Thymus (tissue), 11 donors: ENCODE results near the gene SH3GL3. TPM values are rescaled to one million over a fixed set of nuclear protein-coding genes. Genes with fewer than 3 reads are reported as not detected.

Source experiments
- DNase-seq, 9 donors: peaks; one replicate each; pipeline ENCODE4 v3.0.0-alpha.2; 2013; ENCODE audit warnings: low spot score in 9 of 9, low read depth in 6 of 9, missing footprints in 1 of 9
- H3K27ac ChIP-seq, 2 donors: one replicate each; pipeline ENCODE4 v1.5.1; 2013; ENCODE audit warnings: control low read depth in 1 of 2, low read depth in 1 of 2, low read length in 1 of 2, mild to moderate bottlenecking in 1 of 2, moderate library complexity in 1 of 2
- H3K27me3 ChIP-seq, 2 donors: one replicate each; pipeline ENCODE4 v1.5.1; 2013; ENCODE audit warnings: low read length in 1 of 2; ENCODE audit not compliant: control insufficient read depth in 2 of 2, insufficient read depth in 1 of 2
- H3K36me3 ChIP-seq, 2 donors: one replicate each; pipeline ENCODE4 v1.5.1; 2013; ENCODE audit warnings: low read length in 1 of 2, mild to moderate bottlenecking in 1 of 2, moderate library complexity in 1 of 2; ENCODE audit not compliant: control insufficient read depth in 2 of 2, insufficient read depth in 2 of 2
- H3K4me1 ChIP-seq, 2 donors: one replicate each; pipeline ENCODE4 v1.5.1; 2013; ENCODE audit warnings: low read length in 2 of 2; ENCODE audit not compliant: control insufficient read depth in 2 of 2, insufficient read depth in 2 of 2
- H3K4me3 ChIP-seq, 2 donors: one replicate each; pipeline ENCODE4 v1.5.1; 2013; ENCODE audit warnings: low read length in 2 of 2, control low read depth in 1 of 2, mild to moderate bottlenecking in 1 of 2
- H3K9me3 ChIP-seq, 2 donors: one replicate each; pipeline ENCODE4 v1.5.1; 2013; ENCODE audit warnings: low read length in 1 of 2, mild to moderate bottlenecking in 1 of 2; ENCODE audit not compliant: control insufficient read depth in 2 of 2, insufficient read depth in 1 of 2
- WGBS: extraction: QIAGEN DNeasy Blood & Tissue Kit; methylation state at CpG from one replicate; pipeline ENCODE4 v1.1.7; 2013; 5-methylcytosine and 5-hydroxymethylcytosine counted together
- polyA plus RNA-seq: library from polyadenylated mRNA; stranded (reverse); fragments of 200-250 nt; gene quantifications from one replicate; pipeline ENCODE4 v1.2.3, GENCODE V29; 2013
- total RNA-seq: library from RNA; stranded (reverse); fragments of 120-200 nt; gene quantifications from one replicate; pipeline ENCODE4 v1.2.4, GENCODE V29; 2013
- donor health status: healthy.

The SH3GL3 gene
- total and polyA plus RNA-seq, 2 donors = 2.2 to 3.3 TPM

DNA sequence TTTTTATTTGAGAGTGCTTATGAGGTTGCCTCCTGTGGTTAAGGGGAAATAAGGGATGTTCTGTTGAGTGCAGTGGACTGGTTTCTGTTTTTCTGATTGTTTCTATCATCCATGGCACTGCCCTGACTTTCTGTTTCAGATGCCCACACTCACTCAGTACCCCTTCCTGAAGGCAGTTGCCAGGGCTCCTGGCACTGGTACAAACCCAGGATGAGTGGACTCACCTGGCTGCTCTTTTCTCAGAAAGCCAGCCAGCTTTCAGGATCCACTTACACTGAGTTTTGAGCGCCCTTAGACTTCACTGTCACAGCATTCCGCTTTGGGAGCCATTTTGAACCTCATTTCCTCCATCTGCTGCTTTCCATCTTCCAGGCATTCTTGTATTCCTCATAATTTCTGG, 150.9 kb downstream of the SH3GL3 start:
- no peak for DNase-seq
- no peak overlapping the region for H3K27ac ChIP-seq
- no peaks in the 10 kb centered on the region for H3K4me1 ChIP-seq
- H3K27me3 ChIP-seq = no peaks in the 10 kb centered on the region
- no peaks in the 10 kb centered on the region for H3K9me3 ChIP-seq
- no peak overlapping the region for H3K4me3 ChIP-seq
- H3K36me3 ChIP-seq = no peaks in the 10 kb centered on the region
- 95% methylated on average over 2 of the region's 2 CpGs for WGBS

DNA sequence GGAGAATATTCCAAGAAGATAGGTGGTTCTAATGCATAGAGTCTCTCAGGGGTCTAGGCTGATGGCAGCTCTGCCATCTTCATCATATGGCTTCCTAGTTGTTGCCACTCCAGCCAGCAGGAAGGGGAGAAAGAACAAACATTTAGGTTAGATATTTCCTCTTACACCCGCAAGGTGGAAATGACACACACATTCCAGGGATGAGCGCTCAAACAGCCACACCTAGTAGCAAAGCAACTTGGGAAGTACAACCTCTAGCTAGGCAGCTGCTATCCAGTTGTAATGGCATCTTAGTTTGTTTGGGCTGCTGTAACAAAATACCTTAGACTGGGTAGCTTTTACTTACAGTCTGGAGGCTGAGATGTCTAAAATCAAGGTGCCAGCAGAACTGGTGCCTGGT, 154.9 kb downstream of the SH3GL3 start:
- Histone ChIP-seq H3K9me3 (no peaks in the 10 kb centered on the region), H3K4me1 (no peaks in the 10 kb centered on the region), H3K36me3 (no peaks in the 10 kb centered on the region), H3K27me3 (no peaks in the 10 kb centered on the region), H3K27ac (no peak overlapping the region), H3K4me3 (no peak overlapping the region)
- 100% methylated on average over 2 of the region's 2 CpGs for WGBS
- DNase-seq = no peak

DNA sequence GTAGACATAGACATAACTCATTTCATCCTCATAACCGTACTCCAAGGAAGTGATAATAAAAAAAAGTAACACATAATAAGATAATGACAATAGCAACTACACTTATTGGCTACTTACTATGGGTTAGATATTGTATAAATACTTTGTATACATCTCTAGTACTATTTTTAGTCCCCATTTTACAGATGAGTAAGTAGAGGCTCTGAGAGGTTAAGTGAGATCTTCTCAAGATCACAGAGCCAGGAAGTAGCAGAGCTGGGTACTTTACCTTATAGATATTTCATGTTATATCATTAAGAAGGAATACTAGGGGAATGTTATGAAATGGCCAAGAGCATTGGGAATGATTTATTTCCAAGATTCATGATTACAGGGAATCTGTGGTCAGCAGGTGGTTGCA, 157.4 kb downstream of the SH3GL3 start:
- no peaks in the 10 kb centered on the region for H3K36me3 ChIP-seq
- H3K4me1 ChIP-seq = no peaks in the 10 kb centered on the region
- no peak overlapping the region for H3K27ac ChIP-seq
- no peak overlapping the region for H3K4me3 ChIP-seq
- 99% methylated on average over 1 of the region's 1 CpG for WGBS
- H3K27me3 ChIP-seq = no peaks in the 10 kb centered on the region
- no peak for DNase-seq
- H3K9me3 ChIP-seq = no peaks in the 10 kb centered on the region

DNA sequence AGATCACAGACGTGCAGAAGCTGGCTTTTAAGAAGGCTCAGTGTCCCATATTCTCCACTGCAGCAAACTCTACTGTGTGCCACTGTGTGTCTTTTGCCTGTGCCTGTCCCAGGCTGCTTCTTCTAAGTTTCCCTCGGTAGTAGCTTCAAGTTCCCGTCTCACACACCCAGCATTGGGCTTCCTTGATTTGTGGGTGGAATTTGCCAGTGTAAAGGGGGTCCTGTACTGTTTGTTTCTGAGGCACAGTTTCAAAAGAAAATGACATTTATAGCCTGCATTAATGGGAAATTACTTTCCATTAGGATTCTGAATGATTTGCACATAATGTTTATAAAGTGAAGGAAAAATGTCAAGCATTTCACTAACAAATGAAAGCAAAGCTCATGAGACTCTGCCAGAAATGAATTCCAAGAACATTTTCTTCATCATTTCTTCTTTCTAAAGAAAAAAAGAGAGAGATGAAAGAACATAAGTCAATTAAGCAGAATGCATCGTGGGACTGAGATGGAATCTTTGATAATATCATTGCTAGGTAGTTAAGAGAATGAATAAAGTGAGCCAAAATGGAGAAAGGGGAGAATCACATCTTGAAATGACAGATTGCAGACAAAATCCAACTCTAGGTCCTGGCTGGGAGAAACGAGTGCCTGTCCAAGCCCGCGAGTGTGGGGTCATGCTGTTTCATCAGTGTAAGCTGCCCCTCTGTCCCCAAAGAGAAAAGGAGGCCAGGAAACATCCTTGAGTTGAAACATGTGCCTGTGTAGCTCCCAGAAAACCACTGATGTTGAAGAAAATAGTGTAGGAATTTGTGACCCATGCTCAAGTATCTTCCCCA, 158.2 kb downstream of the SH3GL3 start:
- Histone ChIP-seq H3K27ac (no peak overlapping the region), H3K36me3 (no peaks in the 10 kb centered on the region), H3K27me3 (no peaks in the 10 kb centered on the region), H3K9me3 (no peaks in the 10 kb centered on the region), H3K4me3 (no peak overlapping the region), H3K4me1 (no peaks in the 10 kb centered on the region)
- DNase-seq = no peak
- 86% methylated on average over 7 of the region's 7 CpGs for WGBS

DNA sequence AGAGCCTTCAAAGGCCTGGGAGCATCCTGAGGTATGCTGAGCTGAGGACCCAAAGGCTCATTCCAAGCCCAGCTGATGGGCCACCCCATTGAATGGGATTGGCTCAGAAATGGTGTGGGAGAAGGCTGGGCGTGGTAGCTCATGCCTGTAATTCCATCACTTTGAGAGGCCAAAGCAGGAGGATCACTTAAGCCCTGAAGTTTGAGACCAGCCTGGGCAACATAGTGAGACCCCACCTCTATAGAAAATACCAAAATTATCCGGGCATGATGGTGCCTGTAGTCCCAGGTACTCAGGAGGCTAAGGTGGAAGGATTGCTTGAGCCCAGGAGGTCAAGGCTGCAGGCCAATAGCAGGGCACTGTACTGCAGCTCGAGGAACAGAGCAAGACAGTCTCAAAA, 163.0 kb downstream of the SH3GL3 start:
- H3K27ac ChIP-seq = no peak overlapping the region
- H3K4me3 ChIP-seq = no peak overlapping the region
- H3K4me1 ChIP-seq = no peaks in the 10 kb centered on the region
- no peaks in the 10 kb centered on the region for H3K9me3 ChIP-seq
- no peaks in the 10 kb centered on the region for H3K27me3 ChIP-seq
- no peaks in the 10 kb centered on the region for H3K36me3 ChIP-seq
- no peak for DNase-seq
- 91% methylated on average over 3 of the region's 3 CpGs for WGBS

DNA sequence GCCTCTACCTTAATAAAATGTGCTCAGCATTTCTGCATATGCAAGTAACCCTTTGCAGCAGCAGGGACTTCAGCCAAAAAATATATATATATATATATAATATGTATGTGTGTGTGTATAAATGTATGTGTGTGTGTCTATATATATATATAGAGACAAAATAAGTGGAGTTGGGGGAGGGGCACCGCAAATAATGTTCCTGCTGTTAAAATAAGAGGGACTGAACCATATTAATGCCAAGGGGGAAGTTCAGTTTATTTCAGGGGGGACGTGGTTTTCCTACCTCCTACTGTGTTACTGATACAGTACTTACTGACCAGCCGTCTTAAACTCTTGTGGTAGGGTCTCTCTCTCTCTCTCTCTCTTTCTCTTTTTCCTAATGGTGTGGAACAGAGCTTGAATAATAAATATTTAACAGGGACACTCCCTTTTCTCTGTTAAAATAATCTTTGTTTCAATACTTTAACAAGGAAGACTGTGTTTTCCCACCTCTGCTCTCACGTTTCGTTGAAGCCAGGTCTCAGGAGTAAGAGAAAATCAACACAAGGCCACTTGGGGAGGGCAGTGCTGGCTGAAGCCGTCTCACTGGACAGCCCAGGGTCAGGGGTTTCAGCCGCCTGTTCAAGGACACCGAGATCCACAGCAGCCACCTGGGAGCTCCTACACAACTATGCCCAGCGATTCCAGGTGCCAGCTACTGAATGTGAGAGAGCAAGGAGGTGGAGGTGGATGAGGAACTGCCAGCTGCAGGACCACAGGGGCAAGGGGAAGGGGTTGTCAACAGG, 164.0 kb downstream of the SH3GL3 start:
- Histone ChIP-seq H3K9me3 (no peaks in the 10 kb centered on the region), H3K27me3 (no peaks in the 10 kb centered on the region), H3K4me3 (no peak overlapping the region), H3K27ac (no peak overlapping the region), H3K36me3 (no peaks in the 10 kb centered on the region), H3K4me1 (no peaks in the 10 kb centered on the region)
- 87% methylated on average over 9 of the region's 9 CpGs for WGBS
- DNase-seq = no peak

DNA sequence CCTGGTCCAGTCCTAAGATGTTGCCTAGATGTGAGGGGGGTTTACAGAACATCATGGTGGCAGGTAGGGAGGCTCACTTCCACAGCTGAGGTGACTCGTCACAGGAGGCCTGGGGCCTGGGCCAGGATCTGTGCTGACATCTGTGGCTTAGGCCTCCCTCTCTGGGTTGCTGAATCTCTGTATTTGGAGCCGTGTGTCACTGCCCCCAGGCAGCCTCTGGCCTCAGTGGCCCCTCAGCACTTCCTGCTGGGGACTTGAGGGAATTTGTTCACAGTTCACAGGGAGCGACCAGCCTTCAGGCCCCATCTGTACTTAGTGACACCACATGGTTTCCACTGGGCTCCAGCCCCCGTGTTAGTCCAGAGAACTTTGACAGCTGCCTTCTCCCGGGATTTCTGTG, 165.1 kb downstream of the SH3GL3 start:
- Histone ChIP-seq H3K27me3 (no peaks in the 10 kb centered on the region), H3K9me3 (no peaks in the 10 kb centered on the region), H3K4me1 (no peaks in the 10 kb centered on the region), H3K4me3 (no peak overlapping the region), H3K36me3 (no peaks in the 10 kb centered on the region), H3K27ac (no peak overlapping the region)
- 89% methylated on average over 5 of the region's 5 CpGs for WGBS
- no peak for DNase-seq

DNA sequence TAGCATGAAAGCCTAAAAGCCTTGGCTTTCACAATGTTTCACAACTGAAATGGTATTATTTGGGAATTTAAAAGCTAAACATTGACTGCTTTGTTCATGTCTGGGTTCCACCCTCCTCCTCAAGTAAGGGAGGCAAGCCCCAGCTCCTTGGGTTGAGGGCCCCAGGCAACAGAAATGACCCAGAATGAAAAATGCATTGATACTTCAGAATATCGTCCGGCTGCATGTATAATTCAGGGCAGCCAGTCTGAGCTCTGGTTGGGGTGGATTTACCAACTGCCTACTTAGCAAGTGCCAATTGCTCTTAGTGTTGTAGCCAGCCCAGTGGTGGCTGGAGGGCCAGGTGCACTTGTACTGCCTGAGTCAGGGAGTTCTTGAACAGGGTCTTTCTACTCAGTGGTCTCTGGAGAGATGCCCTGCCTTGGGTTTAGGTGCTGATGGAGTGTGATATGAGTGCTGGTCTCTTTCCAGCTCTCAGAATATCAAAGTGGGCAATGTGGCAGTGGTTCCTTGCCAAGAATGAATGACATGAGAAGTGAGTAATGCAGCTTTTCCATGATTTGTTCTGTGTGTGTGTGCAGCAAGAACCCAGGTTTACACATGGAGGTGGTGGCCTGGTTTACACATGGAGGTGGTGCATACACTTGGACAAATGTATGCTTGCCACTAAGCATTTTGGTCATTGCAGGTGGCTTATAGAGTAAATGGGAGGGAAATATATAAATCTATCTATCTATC, 165.9 kb downstream of the SH3GL3 start:
- H3K4me3 ChIP-seq = no peak overlapping the region
- H3K27me3 ChIP-seq = no peaks in the 10 kb centered on the region
- H3K9me3 ChIP-seq = no peaks in the 10 kb centered on the region
- H3K27ac ChIP-seq = no peak overlapping the region
- DNase-seq = no peak
- H3K36me3 ChIP-seq = no peaks in the 10 kb centered on the region
- no peaks in the 10 kb centered on the region for H3K4me1 ChIP-seq
- WGBS = 96% methylated on average over 2 of the region's 2 CpGs

DNA sequence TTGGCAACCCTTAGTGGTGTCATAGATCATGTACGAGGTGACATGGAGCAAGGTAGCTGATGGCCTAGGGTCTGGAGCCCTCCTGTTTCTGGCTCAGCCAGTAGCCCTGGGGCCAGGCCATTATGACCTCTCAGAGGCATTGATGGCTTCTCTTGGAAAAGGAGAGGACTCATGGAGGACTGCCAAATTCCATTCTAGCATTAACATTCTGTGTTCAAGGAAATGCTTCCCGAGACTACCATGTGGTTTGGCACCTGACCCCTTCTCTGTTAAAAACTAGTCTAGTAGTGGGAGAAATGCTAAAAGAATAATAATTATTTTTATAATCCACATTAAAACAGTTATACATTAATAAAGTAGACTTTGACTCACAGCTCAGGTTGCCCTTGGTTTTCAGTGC, 166.6 kb downstream of the SH3GL3 start:
- H3K4me3 ChIP-seq = no peak overlapping the region
- 94% methylated on average over 2 of the region's 2 CpGs for WGBS
- H3K4me1 ChIP-seq = no peaks in the 10 kb centered on the region
- no peak overlapping the region for H3K27ac ChIP-seq
- DNase-seq = no peak
- no peaks in the 10 kb centered on the region for H3K27me3 ChIP-seq
- no peaks in the 10 kb centered on the region for H3K9me3 ChIP-seq
- no peaks in the 10 kb centered on the region for H3K36me3 ChIP-seq
